SH-SY5Y (cell line): ENCODE data around the gene ARID2.

Source experiments
- GATA2 ChIP-seq: IDR thresholded peaks from 2 replicates; pipeline ENCODE4 v1.6.1; 2011; ENCODE audit warnings: mild to moderate bottlenecking, low read depth, low read length
- GATA3 ChIP-seq: IDR thresholded peaks from 2 replicates; pipeline ENCODE4 v1.6.1; 2011; ENCODE audit warnings: low read depth, mild to moderate bottlenecking, low read length, moderate library complexity

GRCh38 chr12:45763381-45763780 is 33.9 kb downstream of the ARID2 start:
- TF ChIP-seq GATA2 (no peak), GATA3 (no peak)
